ENCODE data around the gene TEX35. TPM values are rescaled to one million over a fixed set of nuclear protein-coding genes. Genes with fewer than 3 reads are reported as not detected.

TEX35 gene
- total RNA-seq, 1 donor from 2014 or later, result not detected

DNA sequence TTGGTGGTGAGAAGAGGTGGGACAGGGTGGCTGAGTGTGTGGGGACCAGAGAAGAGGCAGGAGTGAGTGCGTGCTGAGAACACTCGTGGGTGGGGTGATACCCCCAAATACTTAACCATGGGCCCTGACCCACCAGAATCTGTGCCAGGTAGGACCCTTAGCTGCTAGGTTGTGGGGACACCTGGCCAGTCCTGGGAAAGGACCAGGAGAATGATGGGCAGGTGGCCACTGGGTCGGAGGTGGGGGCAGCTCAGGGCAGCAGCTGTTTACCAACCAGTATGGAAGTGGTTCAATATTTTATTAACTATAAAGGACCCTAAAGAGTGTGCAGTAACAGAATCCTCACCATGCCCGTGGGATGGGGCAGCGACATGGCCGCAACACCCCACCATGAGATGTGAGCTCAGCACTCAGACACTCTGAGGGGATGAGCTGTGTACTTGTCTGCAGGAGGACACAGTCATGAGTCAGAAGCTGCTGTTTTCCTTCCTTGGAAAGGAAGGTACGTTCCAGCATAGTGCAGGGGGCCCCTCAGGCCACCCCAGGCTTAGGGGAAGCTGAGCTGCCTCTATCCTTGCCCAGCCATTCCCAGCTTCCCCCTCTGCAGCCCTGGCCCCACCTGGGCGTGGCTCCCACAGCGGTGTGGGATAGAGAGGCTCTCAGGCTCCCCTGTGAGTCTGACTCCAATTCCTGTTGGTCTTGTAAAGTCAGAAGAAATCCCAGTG lies 25.4 kb downstream of the TEX35 start:
- no peaks in the 10 kb centered on the region for H3K9me3 Mint-ChIP-seq
- H3K27me3 Mint-ChIP-seq (ENCODE audit: low read depth), result peaks cover 24% of the 10 kb centered on the region
- no peak for TF ChIP-seq CTCF (conservative IDR thresholded peaks at IDR 0.05)
- H3K36me3 Mint-ChIP-seq (ENCODE audit: low read depth), result no peaks in the 10 kb centered on the region
- H3K4me1 Mint-ChIP-seq, result peaks cover 7% of the 10 kb centered on the region
- H3K4me3 Mint-ChIP-seq, result peak overlapping the region; percentile 79
- H3K27ac Mint-ChIP-seq (ENCODE audit: unreplicated experiment), result no peak overlapping the region
- no peak for DNase-seq (ENCODE audit: low read depth, low spot score)

GRCh38 chr1:178539291-178539690 lies 26.4 kb downstream of the TEX35 start:
- H3K9me3 Mint-ChIP-seq, result no peaks in the 10 kb centered on the region
- H3K4me3 Mint-ChIP-seq, result peak overlapping the region; percentile 79
- DNase-seq (ENCODE audit: low read depth, low spot score), result no peak
- no peak overlapping the region for H3K27ac Mint-ChIP-seq (ENCODE audit: unreplicated experiment)
- no peak for TF ChIP-seq CTCF (conservative IDR thresholded peaks at IDR 0.05)
- H3K27me3 Mint-ChIP-seq (ENCODE audit: low read depth), result peaks cover 24% of the 10 kb centered on the region
- H3K36me3 Mint-ChIP-seq (ENCODE audit: low read depth), result no peaks in the 10 kb centered on the region
- peaks cover 11% of the 10 kb centered on the region for H3K4me1 Mint-ChIP-seq

DNA sequence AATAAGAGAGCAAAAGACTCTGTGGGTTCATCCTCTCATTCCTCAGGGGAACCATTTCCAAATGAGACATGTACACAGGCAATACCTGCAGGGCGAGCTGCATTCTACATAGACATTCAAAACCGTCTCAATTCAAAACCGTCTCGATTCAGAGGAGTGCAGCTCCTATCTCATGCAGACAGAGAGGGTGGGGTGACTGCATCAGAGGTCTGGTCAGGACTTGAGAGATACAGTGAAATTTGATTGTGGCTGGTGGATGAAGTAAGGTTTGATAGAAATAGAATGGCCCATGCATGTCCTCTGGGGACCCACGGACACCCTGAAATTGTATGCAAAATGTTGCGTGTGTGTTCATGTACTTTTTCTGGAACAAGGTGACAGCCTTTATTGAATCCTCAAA lies 27.3 kb downstream of the TEX35 start:
- Mint-ChIP-seq H3K27me3 (ENCODE audit: low read depth) (peaks cover 24% of the 10 kb centered on the region), H3K36me3 (ENCODE audit: low read depth) (no peaks in the 10 kb centered on the region), H3K9me3 (no peaks in the 10 kb centered on the region), H3K27ac (ENCODE audit: unreplicated experiment) (no peak overlapping the region), H3K4me1 (peaks cover 15% of the 10 kb centered on the region), H3K4me3 (peak overlapping the region; percentile 79)
- no peak for DNase-seq (ENCODE audit: low read depth, low spot score)
- no peak for TF ChIP-seq CTCF (conservative IDR thresholded peaks at IDR 0.05)

DNA sequence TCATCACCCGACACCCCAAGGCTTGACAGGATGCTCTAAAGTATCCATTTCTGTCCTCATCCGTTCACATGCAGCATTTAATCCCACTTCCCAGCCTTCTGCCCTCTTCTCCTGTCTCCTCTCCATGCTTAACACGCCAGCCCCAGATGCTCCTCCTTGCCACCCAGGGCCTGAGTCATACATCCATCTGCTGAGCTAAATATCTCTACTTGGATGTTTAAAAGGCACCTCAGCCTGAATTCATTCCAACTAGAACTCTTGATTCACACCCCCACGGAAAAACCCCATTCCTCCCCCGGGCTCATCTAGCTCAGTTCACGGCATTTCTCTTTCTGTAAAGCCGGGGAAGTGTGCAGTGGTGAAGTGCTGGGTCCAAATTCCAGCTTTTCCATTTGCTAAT lies 27.7 kb downstream of the TEX35 start:
- DNase-seq (ENCODE audit: low read depth, low spot score), result no peak
- Mint-ChIP-seq H3K36me3 (ENCODE audit: low read depth) (no peaks in the 10 kb centered on the region), H3K9me3 (no peaks in the 10 kb centered on the region), H3K4me1 (peaks cover 15% of the 10 kb centered on the region), H3K4me3 (peak overlapping the region; percentile 79), H3K27ac (ENCODE audit: unreplicated experiment) (no peak overlapping the region), H3K27me3 (ENCODE audit: low read depth) (peaks cover 24% of the 10 kb centered on the region)
- no peak for TF ChIP-seq CTCF (conservative IDR thresholded peaks at IDR 0.05)

GRCh38 chr1:178541379-178541778 lies 28.5 kb downstream of the TEX35 start:
- Mint-ChIP-seq H3K27me3 (ENCODE audit: low read depth) (peaks cover 24% of the 10 kb centered on the region), H3K36me3 (ENCODE audit: low read depth) (no peaks in the 10 kb centered on the region), H3K4me1 (peaks cover 15% of the 10 kb centered on the region), H3K27ac (ENCODE audit: unreplicated experiment) (no peak overlapping the region), H3K9me3 (no peaks in the 10 kb centered on the region), H3K4me3 (peak overlapping the region; percentile 93)
- no peak for DNase-seq (ENCODE audit: low read depth, low spot score)
- TF ChIP-seq CTCF (conservative IDR thresholded peaks at IDR 0.05), result no peak

Data from neural crest cell (in vitro differentiated cells).